Keratinocyte (primary cell): Measurements from ENCODE around the gene DUSP6.

Experiments used
- CTCF ChIP-seq, 3 experiments: IDR thresholded peaks in 1 of 3; conservative IDR thresholded peaks in 1 of 3; optimal IDR thresholded peaks in 1 of 3; 2 replicates in 2 of 3; 3 replicates in 1 of 3; pipeline versions ENCODE3 to v1.5.1; 2011; ENCODE audit warnings: low read length in 3 of 3, mild to moderate bottlenecking in 3 of 3, moderate library complexity in 2 of 3, control low read depth in 1 of 3, inconsistent platforms in 1 of 3; ENCODE audit not compliant: insufficient read depth in 2 of 3; ENCODE audit errors: extremely low read depth in 1 of 3
- EZH2 ChIP-seq: IDR thresholded peaks from one replicate; pipeline ENCODE4 v1.6.1; 2012; ENCODE audit warnings: inconsistent platforms, mild to moderate bottlenecking, low read length, moderate library complexity

GRCh38 chr12:89350630-89351488 lies 1.4 kb downstream of the DUSP6 start:
- TF ChIP-seq CTCF (optimal IDR thresholded peaks at IDR 0.05 in 1 of 3, IDR thresholded peaks at IDR 0.05 in 1 of 3, conservative IDR thresholded peaks at IDR 0.05 in 1 of 3; ENCODE audit: extremely low read depth in 1 of 3, insufficient read depth in 2 of 3, low read length in 3 of 3) = no peak
- no peak for TF ChIP-seq EZH2
